ENCODE results near the gene PLIN3.
"Not testable (repeated sequence)": the region's sequence is repeated elsewhere in the genome, so short reads cannot be mapped to it uniquely, and the experiment has no call there.

The PLIN3 gene

DNA sequence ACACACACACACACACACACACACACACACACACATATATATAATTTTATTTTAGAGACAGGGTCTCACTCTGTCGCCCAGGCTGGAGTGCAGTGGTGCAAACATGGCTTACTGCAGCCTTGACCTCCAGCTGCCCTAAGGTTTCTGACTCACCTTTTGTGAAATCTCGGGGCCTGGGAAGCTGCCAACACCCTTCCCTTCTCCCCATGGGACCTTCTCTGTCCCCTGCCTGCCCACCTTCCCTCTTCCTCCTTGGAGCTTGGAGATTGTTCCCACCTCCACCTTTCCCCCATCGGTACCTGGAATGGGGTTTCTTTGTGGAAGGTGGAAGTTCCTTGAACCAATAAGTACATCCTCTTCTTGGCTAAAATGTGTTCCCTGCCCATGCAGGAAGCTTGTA is 28.9 kb upstream of the PLIN3 start:
- DNase-seq = no peak
- in situ Hi-C loops (cut with MboI; ENCODE audit: low pct_unique_long_range_greater_than_20kb, low sequenced_read_pairs) = no loop called here

DNA sequence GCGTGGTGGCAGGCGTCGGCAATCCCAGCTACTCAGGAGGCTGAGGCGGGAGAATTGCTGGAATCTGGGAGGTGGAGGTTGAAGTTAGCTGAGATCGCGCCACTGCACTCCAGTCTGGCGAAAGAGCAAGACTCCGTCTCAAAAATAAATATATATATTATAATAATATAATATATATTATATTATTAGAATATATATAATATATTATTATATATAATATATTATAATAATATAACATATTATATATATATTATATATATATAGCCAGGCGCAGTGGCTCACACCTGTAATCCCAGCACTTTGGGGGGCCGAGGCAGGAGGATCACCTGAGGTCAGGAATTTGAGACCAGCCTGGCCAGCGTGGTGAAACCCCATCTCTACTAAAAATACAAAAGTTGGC is 25.5 kb upstream of the PLIN3 start:
- in situ Hi-C loops (cut with MboI; ENCODE audit: low pct_unique_long_range_greater_than_20kb, low sequenced_read_pairs); DNase-seq: not testable (repeated sequence)

GRCh38 chr19:4891066-4891465 is 23.6 kb upstream of the PLIN3 start:
- DNase-seq = no peak
- in situ Hi-C loops (cut with MboI; ENCODE audit: low pct_unique_long_range_greater_than_20kb, low sequenced_read_pairs) = no loop called here

DNA sequence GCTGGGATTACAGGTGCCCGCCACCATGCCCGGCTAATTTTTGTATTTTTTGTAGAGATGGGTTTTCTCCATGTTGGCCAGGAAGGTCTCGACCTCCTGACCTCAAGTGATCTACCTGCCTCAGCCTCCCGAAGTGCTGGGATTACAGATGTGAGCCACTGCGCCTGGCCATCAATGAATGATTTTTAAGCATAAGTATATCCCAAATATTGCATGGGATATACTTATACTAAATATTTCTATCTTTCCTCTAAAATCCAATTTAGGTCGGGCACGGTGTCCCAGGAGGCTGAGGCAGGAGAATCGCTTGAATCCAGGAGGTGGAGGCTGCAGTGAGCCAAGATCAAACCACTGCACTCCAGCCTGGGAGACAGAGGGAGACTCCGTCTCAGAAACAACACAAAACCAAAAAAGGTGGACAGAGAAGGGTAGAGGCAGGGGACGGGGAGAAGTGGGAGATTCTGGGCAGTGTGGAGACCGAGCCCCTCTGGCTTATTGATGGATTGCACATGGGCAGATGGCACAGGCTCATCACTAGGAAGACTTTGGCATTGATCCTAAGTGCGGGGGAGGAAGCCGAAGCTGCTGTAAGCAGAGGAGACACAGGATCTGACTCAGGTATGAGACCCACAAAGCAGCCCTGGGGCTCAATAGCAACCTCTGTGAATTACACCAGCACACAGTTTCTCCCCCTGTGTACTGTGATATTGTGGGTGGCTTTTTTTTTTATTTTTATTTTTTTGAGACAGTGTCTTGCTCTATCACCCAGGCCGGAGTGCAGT is 21.8 kb upstream of the PLIN3 start:
- no peak for DNase-seq
- in situ Hi-C loops (cut with MboI; ENCODE audit: low pct_unique_long_range_greater_than_20kb, low sequenced_read_pairs) = no loop called here

DNA sequence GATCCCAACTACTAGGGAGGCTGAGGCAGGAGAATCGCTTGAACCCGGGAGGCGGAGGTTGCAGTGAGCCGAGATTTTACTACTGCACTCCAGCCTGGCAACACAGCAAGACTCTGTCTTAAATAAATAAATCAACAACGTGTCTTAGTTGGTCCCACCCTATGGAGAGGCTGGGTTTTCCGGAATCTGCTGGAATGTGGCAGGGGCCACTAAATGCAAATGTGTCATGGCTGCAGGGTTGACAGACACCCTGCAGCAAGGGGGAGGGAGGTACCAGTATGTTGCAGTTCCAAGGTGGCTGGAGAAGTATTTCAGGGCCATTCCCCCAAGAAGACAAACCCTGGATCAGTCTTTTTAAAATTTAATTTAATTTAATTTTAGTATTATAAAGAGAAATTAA is 20.3 kb upstream of the PLIN3 start:
- in situ Hi-C loops (cut with MboI; ENCODE audit: low pct_unique_long_range_greater_than_20kb, low sequenced_read_pairs); DNase-seq: not testable (repeated sequence)

GRCh38 chr19:4884993-4885392 is 17.5 kb upstream of the PLIN3 start:
- in situ Hi-C loops (cut with MboI; ENCODE audit: low pct_unique_long_range_greater_than_20kb, low sequenced_read_pairs); DNase-seq: not testable (repeated sequence)

DNA sequence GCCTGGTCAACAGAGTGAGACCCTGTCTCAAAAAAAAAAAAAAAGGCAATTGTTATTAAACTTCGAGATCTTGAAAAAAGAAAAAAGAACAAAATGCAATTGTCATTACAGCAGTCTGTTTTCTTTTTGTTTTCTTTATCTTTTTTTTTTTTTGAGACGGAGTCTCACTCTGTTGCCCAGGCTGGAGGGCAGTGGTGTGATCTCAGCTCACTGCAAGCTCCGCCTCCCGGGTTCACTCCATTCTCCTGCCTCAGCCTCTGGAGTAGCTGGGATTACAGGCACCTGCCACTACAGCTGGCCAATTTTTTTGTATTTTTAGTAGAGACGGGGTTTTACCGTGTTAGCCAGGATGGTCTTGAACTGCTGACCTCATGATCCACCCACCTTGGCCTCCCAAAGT is 15.4 kb upstream of the PLIN3 start:
- DNase-seq; in situ Hi-C loops (cut with MboI; ENCODE audit: low pct_unique_long_range_greater_than_20kb, low sequenced_read_pairs): not testable (repeated sequence)

DNA sequence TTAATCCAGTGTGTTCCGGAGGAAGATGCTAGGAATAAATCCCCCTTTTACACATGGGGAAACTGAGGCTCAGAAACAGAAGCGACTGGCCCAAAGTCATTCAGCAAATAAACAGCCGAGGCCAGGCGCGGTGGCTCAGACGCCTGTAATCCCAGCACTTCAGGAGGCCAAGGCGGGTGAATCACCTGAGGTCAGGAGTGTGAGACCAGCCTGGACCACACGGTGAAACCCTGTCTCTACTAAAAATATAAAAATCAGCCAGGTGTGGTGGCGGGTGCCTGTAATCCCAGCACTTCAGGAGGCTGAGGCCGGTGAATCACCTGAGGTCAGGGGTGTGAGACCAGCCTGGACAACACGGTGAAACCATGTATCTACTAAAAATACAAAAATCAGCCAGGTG is 11.6 kb upstream of the PLIN3 start:
- DNase-seq = no peak
- in situ Hi-C loops (cut with MboI; ENCODE audit: low pct_unique_long_range_greater_than_20kb, low sequenced_read_pairs) = no loop called here

- DNase-seq = peak; percentile 74
- in situ Hi-C loops (cut with MboI; ENCODE audit: low pct_unique_long_range_greater_than_20kb, low sequenced_read_pairs) = no loop called here
These were observed 11.1 kb upstream of the PLIN3 start for GRCh38 chr19:4878491-4878968.

DNA sequence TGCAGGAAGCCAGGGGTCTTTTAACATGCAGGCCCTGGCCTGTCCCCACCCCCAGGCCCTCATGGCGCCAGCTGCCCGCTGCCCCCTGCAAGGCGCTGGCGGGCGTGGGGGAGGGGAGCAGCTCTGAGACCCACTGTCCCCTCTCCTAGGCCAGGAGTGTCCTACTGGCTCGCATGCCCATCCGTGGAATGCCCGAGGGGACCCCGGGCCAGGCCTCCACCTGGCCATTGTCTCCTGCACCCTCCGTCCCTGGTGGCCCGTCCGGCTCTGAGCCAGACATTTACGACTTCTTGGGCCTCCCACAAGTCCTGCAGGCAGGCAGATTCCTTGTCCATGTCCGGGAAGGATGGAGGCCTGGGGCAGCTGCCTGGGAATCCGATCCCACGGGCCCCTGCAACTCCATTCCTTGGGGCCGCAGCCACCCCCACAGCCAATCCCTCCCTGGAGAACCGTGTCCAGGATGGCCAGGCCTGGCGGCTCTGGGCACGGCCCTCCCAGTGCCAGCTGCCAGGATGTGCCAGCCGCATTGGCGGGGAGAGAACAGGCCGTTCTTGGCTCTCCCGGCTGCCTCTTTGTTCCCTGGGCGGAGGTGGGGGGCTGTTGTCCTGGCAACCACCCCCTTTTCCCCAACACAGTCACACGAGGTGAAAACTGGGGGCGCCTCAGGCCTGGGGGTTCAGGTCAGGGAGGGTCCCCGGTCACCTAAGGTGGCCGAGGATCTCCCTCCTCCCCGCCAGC is 10.5 kb upstream of the PLIN3 start:
- in situ Hi-C loops (cut with MboI; ENCODE audit: low pct_unique_long_range_greater_than_20kb, low sequenced_read_pairs) = no loop called here
- DNase-seq = no peak

- DNase-seq = no peak
- in situ Hi-C loops (cut with MboI; ENCODE audit: low pct_unique_long_range_greater_than_20kb, low sequenced_read_pairs) = no loop called here
These were observed 6.5 kb upstream of the PLIN3 start for GRCh38 chr19:4873930-4874329.

DNA sequence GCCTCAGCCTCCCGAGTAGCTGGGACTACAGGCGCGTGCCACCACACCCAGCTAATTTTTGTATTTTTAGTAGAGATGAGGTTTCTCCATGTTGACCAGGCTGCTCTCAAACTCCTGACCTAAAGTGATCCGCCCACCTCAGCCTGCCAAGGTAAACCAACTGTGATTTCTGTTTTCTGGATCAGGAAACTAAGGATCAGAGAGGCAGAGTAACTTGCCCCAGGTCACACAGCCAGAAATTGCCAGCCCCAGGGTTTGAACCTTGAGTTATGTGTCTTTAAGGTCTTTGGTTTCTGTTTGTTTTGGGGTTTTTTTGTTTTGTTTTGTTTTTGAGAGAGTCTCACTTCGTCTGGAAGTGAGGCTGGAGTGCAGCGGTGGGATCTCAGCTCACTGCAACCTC is 4.2 kb upstream of the PLIN3 start:
- in situ Hi-C loops (cut with MboI; ENCODE audit: low pct_unique_long_range_greater_than_20kb, low sequenced_read_pairs) = no loop called here
- no peak for DNase-seq

DNA sequence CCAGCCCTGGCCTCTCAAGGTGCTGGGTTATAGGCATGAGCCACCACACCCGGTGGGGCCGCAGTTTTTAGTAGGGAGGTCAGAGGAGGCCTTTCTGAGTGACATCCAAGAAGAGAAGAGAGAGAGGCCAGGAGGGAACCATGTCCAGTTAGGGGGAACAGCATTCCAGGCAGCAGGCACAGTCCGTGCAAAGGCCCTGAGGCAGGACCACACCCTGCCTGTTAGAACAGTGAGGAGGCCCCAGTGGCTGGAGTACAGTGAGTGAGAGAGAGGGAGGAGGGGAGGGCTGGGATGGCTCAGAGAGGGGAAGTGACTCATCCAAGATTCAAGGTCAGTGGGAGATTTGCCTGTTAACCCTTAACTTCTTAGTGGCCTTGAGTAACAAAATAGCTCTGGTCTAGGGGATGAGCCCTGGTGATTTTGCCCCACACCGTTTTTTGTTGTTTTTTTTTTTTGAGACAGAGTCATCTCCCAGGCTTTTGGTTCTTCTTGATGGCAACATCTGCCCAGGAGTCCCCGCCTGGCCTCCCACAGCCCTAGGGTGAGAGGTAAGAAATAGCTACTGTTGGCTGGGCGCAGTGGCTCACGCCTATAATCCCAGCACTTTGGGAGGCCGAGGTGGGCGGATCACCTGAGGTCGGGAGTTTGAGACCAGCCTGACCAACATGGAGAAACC is 2.7 kb upstream of the PLIN3 start:
- in situ Hi-C loops (cut with MboI; ENCODE audit: low pct_unique_long_range_greater_than_20kb, low sequenced_read_pairs) = no loop called here

DNA sequence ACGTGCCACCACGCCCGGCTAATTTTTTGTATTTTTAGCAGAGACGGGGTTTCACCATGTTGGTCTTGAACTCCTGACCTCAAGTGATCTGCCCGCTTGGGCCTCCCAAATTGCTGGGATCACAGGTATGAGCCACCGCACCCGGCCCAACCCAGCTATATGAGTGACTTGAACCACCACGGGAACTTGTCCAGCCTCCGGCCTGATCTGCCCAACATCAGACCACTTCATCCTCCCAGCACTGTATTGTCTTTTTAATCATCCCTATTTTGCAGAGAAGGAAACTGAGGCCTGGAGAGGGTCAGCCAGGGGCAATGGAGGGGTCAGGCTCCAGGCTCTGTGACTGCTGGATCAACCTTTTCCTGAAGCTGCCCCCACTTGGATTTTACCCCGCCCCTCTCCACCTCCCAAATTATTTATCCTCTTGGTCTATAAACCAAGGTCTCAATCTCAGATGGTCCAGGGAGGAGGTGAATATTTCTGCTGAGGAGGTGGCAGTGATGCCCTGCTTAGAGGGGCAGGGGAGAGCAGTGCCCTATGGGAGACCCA is 893 bp upstream of the PLIN3 start:
- DNase-seq = no peak
- in situ Hi-C loops (cut with MboI; ENCODE audit: low pct_unique_long_range_greater_than_20kb, low sequenced_read_pairs) = no loop called here

More for the DNA sequence above, 2.7 kb upstream of the PLIN3 start:
- peak; percentile 92 for DNase-seq

DNA sequence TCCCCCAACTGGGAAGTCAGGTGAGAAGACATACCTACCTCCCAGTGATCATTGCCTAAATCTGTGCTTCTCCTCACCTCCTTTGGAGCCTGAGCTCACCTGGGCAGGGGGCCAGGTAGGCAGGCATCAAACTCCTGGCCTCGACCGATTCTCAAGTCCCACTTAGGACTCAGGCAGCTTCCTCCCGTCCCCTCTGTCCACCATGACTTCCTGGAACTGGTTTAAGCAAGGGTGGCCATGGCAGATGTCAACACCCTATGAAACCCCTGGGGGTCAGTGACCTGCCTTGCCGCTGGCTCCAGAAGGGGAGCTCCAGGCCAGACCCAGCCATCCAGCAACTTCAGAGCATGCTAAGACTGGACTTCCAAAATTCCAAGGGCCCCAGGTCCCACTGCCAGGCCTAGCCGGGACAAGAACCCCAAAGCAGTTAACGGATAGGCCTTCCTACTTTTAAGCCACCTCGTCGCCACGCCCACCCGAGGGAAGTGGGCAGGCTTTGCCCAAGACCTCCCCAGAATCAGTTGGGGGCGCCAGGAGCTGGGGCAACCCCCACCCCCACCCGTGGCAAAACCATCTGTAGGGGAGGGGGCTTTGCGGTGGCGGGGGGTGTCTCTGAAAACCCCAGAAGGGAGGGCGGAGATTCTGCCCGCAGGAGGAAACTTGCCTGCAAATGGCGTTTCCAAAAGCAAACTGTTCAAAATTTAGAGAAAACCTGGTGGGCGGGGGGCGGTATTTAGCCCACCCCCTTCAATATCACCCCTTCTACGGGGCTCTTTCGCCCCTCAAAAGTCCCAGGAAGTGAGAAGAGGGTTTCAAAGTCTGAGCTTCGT is 657 bp downstream of the PLIN3 start:
- in situ Hi-C loops (cut with MboI; ENCODE audit: low pct_unique_long_range_greater_than_20kb, low sequenced_read_pairs) = no loop called here
- peak; percentile 65 for DNase-seq

GRCh38 chr19:4861147-4861546 is 6.3 kb downstream of the PLIN3 start:
- no peak for DNase-seq
- in situ Hi-C loops (cut with MboI; ENCODE audit: low pct_unique_long_range_greater_than_20kb, low sequenced_read_pairs) = no loop called here

GRCh38 chr19:4859697-4860096 is 7.8 kb downstream of the PLIN3 start:
- in situ Hi-C loops (cut with MboI; ENCODE audit: low pct_unique_long_range_greater_than_20kb, low sequenced_read_pairs) = no loop called here
- DNase-seq = no peak

DNA sequence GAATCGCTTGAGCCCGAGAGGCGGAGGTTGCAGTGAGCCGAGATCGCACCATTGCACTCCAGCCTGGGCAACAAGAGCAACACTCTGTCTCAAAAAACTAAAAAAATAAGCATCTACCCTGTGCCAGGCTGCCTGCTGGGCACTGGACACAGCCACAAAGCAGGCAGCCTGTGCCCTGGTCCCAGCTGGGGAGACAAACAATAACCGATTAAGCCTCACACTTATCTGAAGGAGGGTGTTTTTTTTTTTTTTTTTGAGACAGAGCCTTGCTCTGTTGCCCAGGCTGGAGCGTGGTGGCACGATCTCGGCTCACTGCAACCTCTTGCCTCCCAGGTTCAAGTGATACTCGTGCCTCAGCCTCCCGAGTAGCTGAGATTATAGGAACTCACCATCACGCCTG is 11.0 kb downstream of the PLIN3 start:
- in situ Hi-C loops (cut with MboI; ENCODE audit: low pct_unique_long_range_greater_than_20kb, low sequenced_read_pairs); DNase-seq: not testable (repeated sequence)

DNA sequence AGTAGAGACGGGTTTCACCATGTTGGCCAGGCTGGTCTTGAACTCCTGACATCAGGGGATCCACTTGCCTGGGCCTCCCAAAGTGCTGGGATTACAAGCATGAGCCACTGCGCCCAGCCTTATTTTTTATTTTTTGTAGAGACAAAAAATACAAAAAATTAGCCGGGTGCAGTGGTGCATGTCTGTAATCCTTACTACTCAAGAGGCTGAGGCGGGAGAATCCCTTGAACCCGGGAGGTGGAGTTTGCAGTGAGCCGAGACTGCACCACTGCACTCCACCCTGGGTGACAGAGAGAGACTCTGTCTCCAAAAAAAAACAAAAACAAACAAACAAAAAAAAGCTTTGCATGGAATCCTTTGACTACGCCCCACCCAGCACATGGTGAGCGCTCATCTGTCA is 14.0 kb downstream of the PLIN3 start:
- in situ Hi-C loops (cut with MboI; ENCODE audit: low pct_unique_long_range_greater_than_20kb, low sequenced_read_pairs); DNase-seq: not testable (repeated sequence)
